Large intestine (tissue), 3 donors: ENCODE results near the gene PMEL. TPM values are rescaled to one million over a fixed set of nuclear protein-coding genes. Genes with fewer than 3 reads are reported as not detected.
"Not testable (repeated sequence)": the region's sequence is repeated elsewhere in the genome, so short reads cannot be mapped to it uniquely, and the experiment has no call there.

Experiments used
- DNase-seq, 2 donors: peaks; one replicate each; pipeline versions ENCODE4 v3.0.0 to v3.0.0-alpha.2; 2013
- H3K27ac ChIP-seq: one replicate; pipeline ENCODE4 v1.5.1; 2013; ENCODE audit warnings: low read length
- H3K27me3 ChIP-seq: 2 replicates; pipeline ENCODE4 v1.6.1; 2013; ENCODE audit warnings: low read length; ENCODE audit not compliant: control insufficient read depth, insufficient read depth
- H3K36me3 ChIP-seq: 2 replicates; pipeline ENCODE4 v1.6.1; 2013; ENCODE audit warnings: low read length; ENCODE audit not compliant: control insufficient read depth, insufficient read depth
- H3K4me1 ChIP-seq: one replicate; pipeline ENCODE4 v1.6.1; 2013; ENCODE audit warnings: low read length; ENCODE audit not compliant: control insufficient read depth, insufficient read depth
- H3K4me3 ChIP-seq: one replicate; pipeline ENCODE4 v1.5.1; 2013; ENCODE audit warnings: low read length
- H3K9me3 ChIP-seq: one replicate; pipeline ENCODE4 v1.6.1; 2013; ENCODE audit warnings: mild to moderate bottlenecking, low read depth, low read length, moderate library complexity; ENCODE audit not compliant: control insufficient read depth
- WGBS: methylation state at CpG from one replicate; pipeline ENCODE4 v1.1.5; 2013; ENCODE audit warnings: low lambda C conversion rate; ENCODE audit not compliant: insufficient coverage; 5-methylcytosine and 5-hydroxymethylcytosine counted together
- polyA plus RNA-seq: library from polyadenylated mRNA; unstranded; fragments of 120-200 nt; gene quantifications from one replicate; pipeline ENCODE4 v1.2.1, GENCODE V29; 2013

PMEL gene
- polyA plus RNA-seq, 1 donor, result 5.7 TPM

- H3K27me3 ChIP-seq, H3K4me3 ChIP-seq, DNase-seq, H3K9me3 ChIP-seq: not testable (repeated sequence)
- Histone ChIP-seq H3K36me3 (peaks cover 32% of the 10 kb centered on the region), H3K27ac (peak overlapping the region; percentile 89), H3K4me1 (peaks cover 46% of the 10 kb centered on the region)
- no CpG with 5 or more reads among the region's 33 CpGs for WGBS
These were observed 34.2 kb upstream of the PMEL start for GRCh38 chr12:55999999-56000540.

DNA sequence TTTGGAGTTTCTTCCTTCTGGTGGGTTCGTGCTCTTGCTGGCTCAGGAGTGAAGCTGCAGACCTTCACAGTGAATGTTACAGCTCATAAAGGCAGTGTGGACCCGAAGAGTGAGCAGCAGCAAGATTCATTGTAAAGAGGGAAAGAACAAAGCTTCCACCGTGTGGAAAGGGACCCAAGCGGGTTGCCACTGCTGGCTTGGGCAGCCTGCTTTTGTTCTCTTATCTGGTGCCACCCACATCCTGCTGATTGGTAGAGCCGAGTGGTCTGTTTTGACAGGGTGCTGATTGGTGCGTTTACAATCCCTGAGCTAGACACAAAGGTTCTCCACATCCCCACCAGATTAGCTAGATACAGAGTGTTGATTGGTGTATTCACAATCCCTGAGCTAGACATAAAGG, 33.7 kb upstream of the PMEL start:
- H3K4me1 ChIP-seq, result peaks cover 50% of the 10 kb centered on the region
- H3K27ac ChIP-seq, DNase-seq, H3K4me3 ChIP-seq, H3K9me3 ChIP-seq, H3K27me3 ChIP-seq: not testable (repeated sequence)
- H3K36me3 ChIP-seq, result peaks cover 30% of the 10 kb centered on the region
- no CpG with 5 or more reads among the region's 6 CpGs for WGBS

DNA sequence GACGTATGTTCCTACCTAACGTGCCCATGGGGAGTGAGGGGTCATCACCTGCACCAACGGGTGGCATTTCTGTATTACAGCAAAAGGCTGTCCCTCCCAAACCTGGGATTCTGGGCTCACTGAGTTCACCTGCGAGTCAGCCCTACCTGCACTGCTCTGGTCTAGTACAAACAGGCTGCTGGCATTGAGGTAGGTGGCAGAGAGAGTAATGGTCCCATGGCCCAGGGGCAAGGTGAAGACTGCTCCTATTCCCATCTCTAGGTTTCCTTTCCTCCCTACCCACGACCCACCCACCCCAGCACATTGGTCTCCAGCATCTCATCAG, 31.7 kb upstream of the PMEL start:
- WGBS, result no CpG with 5 or more reads among the region's 5 CpGs
- Histone ChIP-seq H3K36me3 (peaks cover 31% of the 10 kb centered on the region), H3K4me3 (peak overlapping the region; percentile 82), H3K4me1 (peaks cover 68% of the 10 kb centered on the region), H3K9me3 (no peaks in the 10 kb centered on the region), H3K27me3 (no peaks in the 10 kb centered on the region), H3K27ac (peak overlapping the region; percentile 89)
- DNase-seq, result no peak

- peak within 1 kb of the TSS; percentile 82 for H3K4me3 ChIP-seq
- peaks cover 65% of the 10 kb centered on the region for H3K4me1 ChIP-seq
- no peaks in the 10 kb centered on the region for H3K9me3 ChIP-seq
- no peaks in the 10 kb centered on the region for H3K27me3 ChIP-seq
- peaks cover 31% of the 10 kb centered on the region for H3K36me3 ChIP-seq
- WGBS, result 6% methylated on average over 2 of the region's 27 CpGs
- peak within 1 kb of the TSS; percentile 89 for H3K27ac ChIP-seq
- DNase-seq, result peak; percentile 95 to 97
These were observed 31.1 kb upstream of the PMEL start, which contains the start of gene SUOX for GRCh38 chr12:55996715-55997534. TSS of gene SUOX (plus strand) at chr12:55997276. CDS start at chr12:56002222, 4,946 bp downstream.

GRCh38 chr12:55996201-55996714, 30.4 kb upstream of the PMEL start:
- no CpG with 5 or more reads among the region's 14 CpGs for WGBS
- peaks cover 59% of the 10 kb centered on the region for H3K4me1 ChIP-seq
- DNase-seq, result peak; percentile 40 to 60
- H3K9me3 ChIP-seq, result no peaks in the 10 kb centered on the region
- peak overlapping the region; percentile 89 for H3K27ac ChIP-seq
- peaks cover 36% of the 10 kb centered on the region for H3K36me3 ChIP-seq
- peak overlapping the region; percentile 82 for H3K4me3 ChIP-seq
- H3K27me3 ChIP-seq, result no peaks in the 10 kb centered on the region

GRCh38 chr12:55995366-55995765, 29.5 kb upstream of the PMEL start:
- Histone ChIP-seq H3K4me3 (no peak overlapping the region), H3K36me3 (peaks cover 45% of the 10 kb centered on the region), H3K4me1 (peaks cover 50% of the 10 kb centered on the region), H3K27me3 (no peaks in the 10 kb centered on the region), H3K27ac (peak overlapping the region; percentile 89), H3K9me3 (no peaks in the 10 kb centered on the region)
- 0% methylated on average over 1 of the region's 8 CpGs for WGBS
- peak; percentile 57 to 76 for DNase-seq

DNA sequence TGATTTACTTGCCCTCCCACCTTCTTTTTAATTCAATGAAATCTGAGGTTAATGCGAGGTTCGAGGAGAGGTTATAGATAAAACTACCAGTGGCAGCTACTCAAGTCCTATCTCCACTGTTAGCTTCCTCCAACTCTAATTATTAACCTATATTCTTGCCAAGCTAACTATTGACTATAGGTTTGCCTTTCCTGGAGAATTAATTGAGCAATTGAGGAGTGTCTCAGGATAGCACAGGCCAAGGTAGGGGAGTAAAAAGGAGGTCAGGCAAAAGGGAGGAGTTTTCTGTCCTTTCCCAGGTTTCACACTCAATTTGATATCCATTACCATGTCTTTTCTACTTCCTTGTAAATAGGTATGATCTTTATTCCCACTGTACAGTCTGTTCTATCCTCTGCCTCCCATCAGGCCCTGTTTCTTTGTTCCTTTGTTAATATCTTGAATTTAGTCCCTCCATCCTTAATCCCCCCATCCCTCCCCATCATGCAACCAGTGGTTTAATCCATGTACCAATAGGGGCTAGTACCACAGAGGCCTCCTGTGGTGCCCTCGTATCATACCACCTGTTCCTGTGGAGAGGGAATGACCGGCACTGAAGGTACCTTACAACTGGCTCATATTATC, 27.5 kb upstream of the PMEL start:
- Histone ChIP-seq H3K4me3 (no peak overlapping the region), H3K36me3 (peaks cover 62% of the 10 kb centered on the region), H3K27ac (peak overlapping the region; percentile 68), H3K9me3 (no peaks in the 10 kb centered on the region), H3K4me1 (peaks cover 44% of the 10 kb centered on the region), H3K27me3 (no peaks in the 10 kb centered on the region)
- peak in 1 of 2 donors; percentile 50 for DNase-seq
- WGBS, result no CpG with 5 or more reads among the region's 4 CpGs

GRCh38 chr12:55991110-55991509, 25.3 kb upstream of the PMEL start:
- no peak overlapping the region for H3K27ac ChIP-seq
- H3K27me3 ChIP-seq, result no peaks in the 10 kb centered on the region
- no peak for DNase-seq
- no peaks in the 10 kb centered on the region for H3K9me3 ChIP-seq
- peaks cover 33% of the 10 kb centered on the region for H3K4me1 ChIP-seq
- no CpG with 5 or more reads among the region's 3 CpGs for WGBS
- H3K36me3 ChIP-seq, result peaks cover 80% of the 10 kb centered on the region
- no peak overlapping the region for H3K4me3 ChIP-seq

DNA sequence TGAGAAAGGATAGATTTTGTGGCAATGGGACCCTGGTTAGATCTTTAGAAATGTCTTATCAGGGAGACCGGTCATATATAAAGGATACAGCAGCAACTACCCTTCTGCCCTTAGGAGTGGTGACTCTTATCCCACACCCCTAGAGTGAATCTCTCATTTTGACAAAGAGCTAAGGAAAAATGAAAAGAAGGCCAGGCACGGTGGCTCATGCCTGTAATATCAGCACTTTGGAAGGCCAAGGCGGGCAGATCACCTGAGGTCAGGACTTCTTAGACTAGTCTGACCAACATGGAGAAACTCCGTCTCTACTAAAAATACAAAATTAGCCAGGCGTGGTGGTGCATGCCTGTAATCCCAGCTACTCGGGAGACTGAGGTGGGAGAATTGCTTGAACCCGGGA, 20.1 kb upstream of the PMEL start:
- not testable (repeated sequence) for H3K4me3 ChIP-seq, H3K9me3 ChIP-seq, H3K27me3 ChIP-seq, H3K4me1 ChIP-seq, DNase-seq, H3K27ac ChIP-seq
- H3K36me3 ChIP-seq, result peaks cover 68% of the 10 kb centered on the region
- WGBS, result 100% methylated on average over 1 of the region's 7 CpGs

DNA sequence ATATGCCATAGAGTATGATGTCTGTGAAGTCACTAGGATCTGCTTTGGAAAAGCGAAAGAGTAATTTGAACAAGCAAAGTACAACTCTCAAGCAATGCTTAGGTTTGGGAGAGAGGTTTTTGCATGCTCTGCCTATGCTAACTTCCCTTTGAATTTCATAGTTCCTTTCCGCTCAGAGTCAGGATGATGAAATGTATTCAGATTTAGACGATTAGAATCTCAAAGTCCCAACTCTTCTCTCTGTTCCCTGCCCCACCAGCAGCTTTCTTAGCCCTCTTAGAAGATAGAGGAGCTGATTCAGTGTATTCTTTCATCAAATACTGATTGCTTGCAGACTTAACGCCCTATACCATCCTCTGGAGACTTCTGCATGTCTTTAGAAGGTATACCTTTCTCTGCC, 19.5 kb upstream of the PMEL start:
- no peak overlapping the region for H3K27ac ChIP-seq
- peaks cover 65% of the 10 kb centered on the region for H3K36me3 ChIP-seq
- no peaks in the 10 kb centered on the region for H3K9me3 ChIP-seq
- no peaks in the 10 kb centered on the region for H3K27me3 ChIP-seq
- 100% methylated on average over 1 of the region's 4 CpGs for WGBS
- DNase-seq, result no peak
- H3K4me1 ChIP-seq, result no peaks in the 10 kb centered on the region
- no peak overlapping the region for H3K4me3 ChIP-seq
